NCI-H2196 (cell line): ENCODE measurements around the gene TMPRSS3.
A peak's percentile ranks its signal among the peaks of the same experiment; 100 is the strongest.

Experiments used
- DNase-seq: peaks from one replicate; lab custom pipeline; 2025; ENCODE audit not compliant: unreplicated experiment; lab: John Stamatoyannopoulos, UW

Gene TMPRSS3

GRCh38 chr21:42429021-42429420, 33.2 kb upstream of the TMPRSS3 start:
- DNase-seq: no peak

GRCh38 chr21:42427809-42428419, 32.1 kb upstream of the TMPRSS3 start:
- peak; percentile 11 for DNase-seq

GRCh38 chr21:42426876-42427480, 31.1 kb upstream of the TMPRSS3 start:
- DNase-seq: no peak

GRCh38 chr21:42426424-42426823, 30.6 kb upstream of the TMPRSS3 start:
- no peak for DNase-seq

GRCh38 chr21:42425591-42425990, 29.7 kb upstream of the TMPRSS3 start:
- no peak for DNase-seq

GRCh38 chr21:42424914-42425541, 29.2 kb upstream of the TMPRSS3 start:
- DNase-seq: no peak

- DNase-seq: no peak
Observed at GRCh38 chr21:42423685-42424084, 27.8 kb upstream of the TMPRSS3 start.

- DNase-seq: no peak
Observed at GRCh38 chr21:42423197-42423675, 27.4 kb upstream of the TMPRSS3 start.

- DNase-seq: no peak
Observed at GRCh38 chr21:42421018-42421793, 25.4 kb upstream of the TMPRSS3 start.

GRCh38 chr21:42419845-42420244, 24.0 kb upstream of the TMPRSS3 start:
- DNase-seq: no peak

- DNase-seq: no peak
Observed at GRCh38 chr21:42418886-42419285, 23.0 kb upstream of the TMPRSS3 start.

GRCh38 chr21:42417533-42417932, 21.7 kb upstream of the TMPRSS3 start:
- DNase-seq: no peak

GRCh38 chr21:42414928-42415769, 19.3 kb upstream of the TMPRSS3 start:
- no peak for DNase-seq

- DNase-seq: no peak
Observed at GRCh38 chr21:42414553-42414927, 18.7 kb upstream of the TMPRSS3 start.

GRCh38 chr21:42414066-42414465, 18.2 kb upstream of the TMPRSS3 start:
- no peak for DNase-seq

GRCh38 chr21:42413500-42413899, 17.6 kb upstream of the TMPRSS3 start:
- DNase-seq: no peak

- DNase-seq: no peak
Observed at GRCh38 chr21:42413093-42413492, 17.2 kb upstream of the TMPRSS3 start.

GRCh38 chr21:42412636-42412933, 16.7 kb upstream of the TMPRSS3 start:
- no peak for DNase-seq

GRCh38 chr21:42411891-42412635, 16.2 kb upstream of the TMPRSS3 start:
- DNase-seq: no peak

- no peak for DNase-seq
Observed at GRCh38 chr21:42411197-42411869, 15.5 kb upstream of the TMPRSS3 start.
